Measurements from ENCODE around the gene SLC2A4.

GRCh38 chr17:7290166-7290565 lies 8.6 kb downstream of the SLC2A4 start:
- TF ChIP-seq, protein P1, sequence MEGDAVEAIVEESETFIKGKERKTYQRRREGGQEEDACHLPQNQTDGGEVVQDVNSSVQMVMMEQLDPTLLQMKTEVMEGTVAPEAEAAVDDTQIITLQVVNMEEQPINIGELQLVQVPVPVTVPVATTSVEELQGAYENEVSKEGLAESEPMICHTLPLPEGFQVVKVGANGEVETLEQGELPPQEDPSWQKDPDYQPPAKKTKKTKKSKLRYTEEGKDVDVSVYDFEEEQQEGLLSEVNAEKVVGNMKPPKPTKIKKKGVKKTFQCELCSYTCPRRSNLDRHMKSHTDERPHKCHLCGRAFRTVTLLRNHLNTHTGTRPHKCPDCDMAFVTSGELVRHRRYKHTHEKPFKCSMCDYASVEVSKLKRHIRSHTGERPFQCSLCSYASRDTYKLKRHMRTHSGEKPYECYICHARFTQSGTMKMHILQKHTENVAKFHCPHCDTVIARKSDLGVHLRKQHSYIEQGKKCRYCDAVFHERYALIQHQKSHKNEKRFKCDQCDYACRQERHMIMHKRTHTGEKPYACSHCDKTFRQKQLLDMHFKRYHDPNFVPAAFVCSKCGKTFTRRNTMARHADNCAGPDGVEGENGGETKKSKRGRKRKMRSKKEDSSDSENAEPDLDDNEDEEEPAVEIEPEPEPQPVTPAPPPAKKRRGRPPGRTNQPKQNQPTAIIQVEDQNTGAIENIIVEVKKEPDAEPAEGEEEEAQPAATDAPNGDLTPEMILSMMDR (conservative IDR thresholded peaks at IDR 0.05): no peak
- TF ChIP-seq ZFX (IDR thresholded peaks at IDR 0.05): no peak
